ENCODE results near the gene GGT7.
"Not testable (repeated sequence)": the region's sequence is repeated elsewhere in the genome, so short reads cannot be mapped to it uniquely, and the experiment has no call there.

The GGT7 gene

GRCh38 chr20:34872622-34873224, at the start of gene GGT7:
Gene GGT7, minus strand, starts transcription at chr20:34872856. Its CDS starts 41 bp downstream, at chr20:34872815.
- no peak within 1 kb of the TSS for H3K27ac ChIP-seq (ENCODE audit: low read length)
- H3K4me1 ChIP-seq (ENCODE audit: control insufficient read depth, low read depth, low read length), result peaks cover 7% of the 10 kb centered on the region

GRCh38 chr20:34921436-34921835, 48.8 kb upstream of the GGT7 start:
- no peaks in the 10 kb centered on the region for H3K27me3 ChIP-seq (ENCODE audit: control insufficient read depth, insufficient read depth, low read length)
- H3K9ac ChIP-seq (ENCODE audit: low read length), result no peak overlapping the region
- H3K4me3 ChIP-seq (ENCODE audit: low read length), result no peak overlapping the region
- no peak overlapping the region for H3K27ac ChIP-seq (ENCODE audit: low read length)
- peaks cover 9% of the 10 kb centered on the region for H3K36me3 ChIP-seq (ENCODE audit: control insufficient read depth, low read depth, low read length)
- no peaks in the 10 kb centered on the region for H3K9me3 ChIP-seq (ENCODE audit: control insufficient read depth, low read depth, low read length)
- H3K4me1 ChIP-seq (ENCODE audit: control insufficient read depth, low read depth, low read length), result no peaks in the 10 kb centered on the region

More at GRCh38 chr20:34872622-34873224, at the start of gene GGT7:
- Histone ChIP-seq H3K36me3 (ENCODE audit: control insufficient read depth, low read depth, low read length) (no peaks in the 10 kb centered on the region), H3K9ac (ENCODE audit: low read length) (peak within 1 kb of the TSS; percentile 4), H3K9me3 (ENCODE audit: control insufficient read depth, low read depth, low read length) (no peaks in the 10 kb centered on the region), H3K27me3 (ENCODE audit: control insufficient read depth, insufficient read depth, low read length) (peaks cover 24% of the 10 kb centered on the region), H3K4me3 (ENCODE audit: low read length) (peak within 1 kb of the TSS; percentile 81)

GRCh38 chr20:34920055-34920454, 47.4 kb upstream of the GGT7 start:
- H3K9me3 ChIP-seq (ENCODE audit: control insufficient read depth, low read depth, low read length), result no peaks in the 10 kb centered on the region
- no peaks in the 10 kb centered on the region for H3K4me1 ChIP-seq (ENCODE audit: control insufficient read depth, low read depth, low read length)
- H3K9ac ChIP-seq (ENCODE audit: low read length), result no peak overlapping the region
- no peaks in the 10 kb centered on the region for H3K27me3 ChIP-seq (ENCODE audit: control insufficient read depth, insufficient read depth, low read length)
- peaks cover 6% of the 10 kb centered on the region for H3K36me3 ChIP-seq (ENCODE audit: control insufficient read depth, low read depth, low read length)
- no peak overlapping the region for H3K27ac ChIP-seq (ENCODE audit: low read length)
- no peak overlapping the region for H3K4me3 ChIP-seq (ENCODE audit: low read length)

GRCh38 chr20:34916774-34917354, 44.2 kb upstream of the GGT7 start:
- Histone ChIP-seq H3K36me3 (ENCODE audit: control insufficient read depth, low read depth, low read length) (no peaks in the 10 kb centered on the region), H3K27me3 (ENCODE audit: control insufficient read depth, insufficient read depth, low read length) (no peaks in the 10 kb centered on the region), H3K9ac (ENCODE audit: low read length) (no peak overlapping the region), H3K4me1 (ENCODE audit: control insufficient read depth, low read depth, low read length) (no peaks in the 10 kb centered on the region), H3K9me3 (ENCODE audit: control insufficient read depth, low read depth, low read length) (no peaks in the 10 kb centered on the region), H3K27ac (ENCODE audit: low read length) (no peak overlapping the region), H3K4me3 (ENCODE audit: low read length) (no peak overlapping the region)

GRCh38 chr20:34915749-34916455, 43.2 kb upstream of the GGT7 start:
- no peak overlapping the region for H3K27ac ChIP-seq (ENCODE audit: low read length)
- no peak overlapping the region for H3K9ac ChIP-seq (ENCODE audit: low read length)
- no peaks in the 10 kb centered on the region for H3K4me1 ChIP-seq (ENCODE audit: control insufficient read depth, low read depth, low read length)
- no peaks in the 10 kb centered on the region for H3K9me3 ChIP-seq (ENCODE audit: control insufficient read depth, low read depth, low read length)
- H3K4me3 ChIP-seq (ENCODE audit: low read length), result no peak overlapping the region
- no peaks in the 10 kb centered on the region for H3K36me3 ChIP-seq (ENCODE audit: control insufficient read depth, low read depth, low read length)
- H3K27me3 ChIP-seq (ENCODE audit: control insufficient read depth, insufficient read depth, low read length), result no peaks in the 10 kb centered on the region

- H3K9ac ChIP-seq (ENCODE audit: low read length), result no peak overlapping the region
These were observed 42.5 kb upstream of the GGT7 start for GRCh38 chr20:34915131-34915530.

GRCh38 chr20:34907616-34908469, 35.2 kb upstream of the GGT7 start:
- Histone ChIP-seq H3K27ac (ENCODE audit: low read length) (no peak overlapping the region), H3K36me3 (ENCODE audit: control insufficient read depth, low read depth, low read length) (no peaks in the 10 kb centered on the region), H3K4me3 (ENCODE audit: low read length) (no peak overlapping the region), H3K4me1 (ENCODE audit: control insufficient read depth, low read depth, low read length) (no peaks in the 10 kb centered on the region), H3K9me3 (ENCODE audit: control insufficient read depth, low read depth, low read length) (no peaks in the 10 kb centered on the region), H3K9ac (ENCODE audit: low read length) (no peak overlapping the region), H3K27me3 (ENCODE audit: control insufficient read depth, insufficient read depth, low read length) (no peaks in the 10 kb centered on the region)

More at GRCh38 chr20:34915131-34915530, 42.5 kb upstream of the GGT7 start:
- no peaks in the 10 kb centered on the region for H3K36me3 ChIP-seq (ENCODE audit: control insufficient read depth, low read depth, low read length)
- no peak overlapping the region for H3K27ac ChIP-seq (ENCODE audit: low read length)
- no peaks in the 10 kb centered on the region for H3K4me1 ChIP-seq (ENCODE audit: control insufficient read depth, low read depth, low read length)
- no peaks in the 10 kb centered on the region for H3K27me3 ChIP-seq (ENCODE audit: control insufficient read depth, insufficient read depth, low read length)
- no peak overlapping the region for H3K4me3 ChIP-seq (ENCODE audit: low read length)
- no peaks in the 10 kb centered on the region for H3K9me3 ChIP-seq (ENCODE audit: control insufficient read depth, low read depth, low read length)

- Histone ChIP-seq H3K27ac (ENCODE audit: low read length) (no peak overlapping the region), H3K27me3 (ENCODE audit: control insufficient read depth, insufficient read depth, low read length) (no peaks in the 10 kb centered on the region), H3K4me1 (ENCODE audit: control insufficient read depth, low read depth, low read length) (no peaks in the 10 kb centered on the region), H3K9ac (ENCODE audit: low read length) (no peak overlapping the region), H3K36me3 (ENCODE audit: control insufficient read depth, low read depth, low read length) (no peaks in the 10 kb centered on the region), H3K9me3 (ENCODE audit: control insufficient read depth, low read depth, low read length) (no peaks in the 10 kb centered on the region), H3K4me3 (ENCODE audit: low read length) (no peak overlapping the region)
These were observed 31.6 kb upstream of the GGT7 start for GRCh38 chr20:34904202-34904621.

- not testable (repeated sequence) for H3K4me3 ChIP-seq (ENCODE audit: low read length); H3K4me1 ChIP-seq (ENCODE audit: control insufficient read depth, low read depth, low read length); H3K9me3 ChIP-seq (ENCODE audit: control insufficient read depth, low read depth, low read length); H3K27ac ChIP-seq (ENCODE audit: low read length); H3K27me3 ChIP-seq (ENCODE audit: control insufficient read depth, insufficient read depth, low read length); H3K9ac ChIP-seq (ENCODE audit: low read length); H3K36me3 ChIP-seq (ENCODE audit: control insufficient read depth, low read depth, low read length)
These were observed 26.1 kb upstream of the GGT7 start for GRCh38 chr20:34898731-34899130.

GRCh38 chr20:34898129-34898528, 25.5 kb upstream of the GGT7 start:
- H3K4me3 ChIP-seq (ENCODE audit: low read length); H3K27ac ChIP-seq (ENCODE audit: low read length); H3K9ac ChIP-seq (ENCODE audit: low read length); H3K27me3 ChIP-seq (ENCODE audit: control insufficient read depth, insufficient read depth, low read length); H3K4me1 ChIP-seq (ENCODE audit: control insufficient read depth, low read depth, low read length); H3K36me3 ChIP-seq (ENCODE audit: control insufficient read depth, low read depth, low read length); H3K9me3 ChIP-seq (ENCODE audit: control insufficient read depth, low read depth, low read length): not testable (repeated sequence)

GRCh38 chr20:34896086-34896621, 23.5 kb upstream of the GGT7 start:
- no peaks in the 10 kb centered on the region for H3K36me3 ChIP-seq (ENCODE audit: control insufficient read depth, low read depth, low read length)
- no peak overlapping the region for H3K9ac ChIP-seq (ENCODE audit: low read length)
- H3K9me3 ChIP-seq (ENCODE audit: control insufficient read depth, low read depth, low read length), result no peaks in the 10 kb centered on the region
- no peaks in the 10 kb centered on the region for H3K27me3 ChIP-seq (ENCODE audit: control insufficient read depth, insufficient read depth, low read length)
- no peak overlapping the region for H3K27ac ChIP-seq (ENCODE audit: low read length)
- no peaks in the 10 kb centered on the region for H3K4me1 ChIP-seq (ENCODE audit: control insufficient read depth, low read depth, low read length)
- no peak overlapping the region for H3K4me3 ChIP-seq (ENCODE audit: low read length)
